ENCODE results near the gene ART5.
"Not testable (repeated sequence)": the region's sequence is repeated elsewhere in the genome, so short reads cannot be mapped to it uniquely, and the experiment has no call there.

The ART5 gene

DNA sequence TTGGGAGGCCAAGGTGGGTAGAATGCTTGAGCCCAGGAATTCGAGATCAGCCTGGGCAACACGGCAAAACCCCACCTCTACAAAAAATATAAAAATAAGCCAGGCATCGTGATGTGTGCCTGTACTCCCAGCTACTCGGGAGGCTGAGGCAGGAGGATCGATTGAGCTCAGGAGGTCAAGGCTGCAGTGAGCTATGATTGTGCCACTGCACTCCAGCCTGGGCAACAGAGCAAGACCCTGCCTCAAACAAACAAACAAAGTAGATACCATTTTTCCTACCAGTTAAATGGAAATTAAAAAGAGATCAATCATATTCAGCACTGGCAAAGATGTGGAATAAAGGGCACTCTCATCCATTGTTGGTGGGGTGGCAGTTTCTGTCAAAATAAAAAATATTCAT, 15.5 kb upstream of the ART5 start:
- DNase-seq = not testable (repeated sequence)

DNA sequence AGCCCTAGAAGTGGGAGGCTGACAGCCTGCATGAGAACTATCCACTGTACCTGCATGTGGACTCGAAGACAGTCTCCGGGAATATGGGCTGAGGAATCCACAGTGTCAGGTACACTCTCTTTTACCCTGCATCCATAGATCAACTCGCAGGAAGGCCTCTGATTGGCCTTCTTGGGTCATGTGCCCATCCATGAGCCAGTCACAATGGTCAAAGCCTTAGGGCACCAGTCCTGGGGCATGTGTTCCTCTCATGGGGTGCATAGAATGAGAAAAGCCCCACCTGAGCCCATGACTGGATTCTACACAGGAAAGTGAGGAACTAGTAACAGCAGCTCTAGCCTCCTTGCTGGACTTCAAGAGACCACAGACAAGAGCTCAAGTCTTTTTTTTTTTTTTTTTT, 13.8 kb upstream of the ART5 start:
- no peak for DNase-seq

DNA sequence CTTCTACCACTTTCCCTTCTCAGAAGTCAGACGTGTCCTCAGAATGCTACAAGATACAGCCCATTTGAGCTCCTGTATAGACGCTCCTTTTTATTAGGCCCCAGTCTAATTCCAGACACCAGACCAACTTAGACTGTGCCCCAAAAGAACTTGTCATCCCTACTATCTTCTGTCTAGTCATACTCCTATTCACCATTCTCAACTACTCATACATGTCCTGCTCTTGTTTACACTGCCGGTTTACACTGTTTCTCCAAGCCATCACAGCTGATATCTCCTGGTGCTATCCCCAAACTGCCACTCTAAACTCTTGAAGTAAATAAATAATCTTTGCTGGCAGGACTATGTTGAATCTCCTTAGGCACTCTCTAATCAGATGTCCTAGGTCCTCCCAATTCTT, 10.7 kb upstream of the ART5 start:
- DNase-seq = not testable (repeated sequence)

DNA sequence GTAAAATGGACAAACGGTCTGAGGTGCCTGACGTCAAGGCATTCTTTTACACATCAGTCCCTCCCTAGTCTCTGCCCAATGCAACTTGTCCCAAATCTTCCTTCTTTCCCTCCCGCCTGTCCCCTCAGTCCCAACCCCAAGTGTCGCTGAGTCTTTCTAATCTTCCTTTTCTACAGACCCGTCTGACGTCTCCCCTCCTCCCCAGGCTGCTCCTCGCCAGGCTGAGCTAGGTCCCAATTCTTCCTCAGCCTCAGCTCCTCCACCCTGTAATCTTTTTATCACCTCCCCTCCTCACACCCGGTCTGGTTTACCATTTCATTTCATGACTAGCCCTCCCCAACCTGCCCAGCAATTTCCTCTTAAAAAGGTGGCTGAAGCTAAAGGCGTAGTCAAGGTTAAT, 7.6 kb upstream of the ART5 start:
- DNase-seq = not testable (repeated sequence)

DNA sequence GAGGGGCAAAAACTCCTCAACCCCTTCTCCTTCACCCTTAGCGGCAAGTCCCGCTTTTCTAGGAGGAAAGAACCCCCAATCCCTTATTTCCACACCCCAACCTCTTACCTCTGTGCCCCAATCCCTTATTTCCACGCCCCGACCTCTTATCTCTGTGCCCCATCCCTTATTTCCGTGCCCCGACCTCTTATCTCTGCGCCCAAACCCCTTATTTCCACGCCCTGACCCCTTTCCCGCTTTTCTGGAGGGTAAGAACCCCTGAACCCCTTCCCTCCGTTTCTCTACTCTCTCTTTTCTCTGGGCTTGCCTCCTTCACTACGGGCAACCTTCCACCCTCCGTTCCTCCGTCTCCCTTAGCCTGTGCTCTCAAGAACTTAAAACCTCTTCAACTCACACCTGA, 7.1 kb upstream of the ART5 start:
- not testable (repeated sequence) for DNase-seq

DNA sequence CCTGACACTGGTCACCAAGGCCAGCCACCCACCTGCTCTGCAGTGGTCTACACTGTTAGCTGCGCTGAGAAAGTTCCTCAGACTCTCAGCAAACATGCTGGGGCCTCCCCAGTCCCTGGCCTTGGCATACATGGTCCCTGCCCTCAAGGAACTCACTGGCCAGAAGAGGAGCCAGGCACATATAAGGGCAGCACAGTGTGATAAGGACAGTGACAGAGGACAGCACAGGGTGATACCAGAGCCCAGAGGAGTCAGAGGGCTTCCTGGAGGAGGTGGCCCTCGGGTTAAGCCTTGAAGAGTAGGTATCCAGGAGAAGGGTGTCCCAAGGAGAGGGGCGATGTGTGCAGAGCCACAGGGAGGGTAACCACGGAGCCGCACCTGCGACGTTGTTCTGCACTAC, 3.8 kb upstream of the ART5 start:
- no peak for DNase-seq

DNA sequence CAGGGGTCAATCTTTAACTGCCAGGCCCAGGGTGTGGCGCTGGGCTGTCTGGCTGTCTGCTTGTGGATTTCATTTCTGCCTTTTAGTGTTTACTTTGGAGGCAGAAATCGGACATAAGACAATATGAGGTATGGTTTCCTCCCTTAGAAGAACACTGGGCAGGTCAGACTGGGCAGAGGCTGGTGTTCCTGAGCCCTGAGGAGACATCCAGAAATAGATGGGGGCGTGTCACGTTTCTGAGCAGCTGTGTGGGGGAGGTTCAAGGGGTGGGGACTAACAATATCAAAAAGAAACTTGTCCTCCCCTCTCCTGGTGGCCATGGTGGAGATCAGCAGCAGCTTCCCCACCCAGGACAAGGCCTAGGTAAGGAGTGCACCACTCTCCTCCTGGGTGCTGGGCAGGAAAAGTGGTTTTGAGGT, 3.0 kb upstream of the ART5 start, which contains the start of gene ART1:
Gene ART1, plus strand, starts transcription at position 312 of the 419 bp plus-strand sequence. CDS start 14,086 bp downstream, outside the sequence.
- no peak for DNase-seq

DNA sequence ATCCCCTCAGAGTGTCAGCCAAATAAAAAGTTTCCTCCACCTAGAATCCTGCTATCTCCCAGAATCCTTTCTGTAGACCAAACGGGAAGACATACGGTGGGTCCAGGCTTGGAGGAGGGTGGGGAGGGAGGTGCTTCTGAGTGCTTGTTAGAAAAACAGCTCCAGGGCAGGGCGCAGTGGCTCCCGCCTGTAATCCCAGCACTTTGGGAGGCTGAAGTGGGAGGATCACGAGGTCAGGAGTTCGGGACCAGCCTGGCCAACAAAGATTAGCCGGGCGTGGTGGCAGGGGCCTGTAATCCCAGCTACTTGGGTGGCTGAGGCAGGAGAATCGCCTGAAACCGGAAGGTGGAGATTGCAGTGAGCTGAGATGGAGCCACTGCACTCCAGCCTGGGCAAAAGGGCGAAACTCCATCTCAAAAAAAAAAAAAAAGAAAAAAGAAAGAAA, 1.3 kb upstream of the ART5 start:
- not testable (repeated sequence) for DNase-seq

DNA sequence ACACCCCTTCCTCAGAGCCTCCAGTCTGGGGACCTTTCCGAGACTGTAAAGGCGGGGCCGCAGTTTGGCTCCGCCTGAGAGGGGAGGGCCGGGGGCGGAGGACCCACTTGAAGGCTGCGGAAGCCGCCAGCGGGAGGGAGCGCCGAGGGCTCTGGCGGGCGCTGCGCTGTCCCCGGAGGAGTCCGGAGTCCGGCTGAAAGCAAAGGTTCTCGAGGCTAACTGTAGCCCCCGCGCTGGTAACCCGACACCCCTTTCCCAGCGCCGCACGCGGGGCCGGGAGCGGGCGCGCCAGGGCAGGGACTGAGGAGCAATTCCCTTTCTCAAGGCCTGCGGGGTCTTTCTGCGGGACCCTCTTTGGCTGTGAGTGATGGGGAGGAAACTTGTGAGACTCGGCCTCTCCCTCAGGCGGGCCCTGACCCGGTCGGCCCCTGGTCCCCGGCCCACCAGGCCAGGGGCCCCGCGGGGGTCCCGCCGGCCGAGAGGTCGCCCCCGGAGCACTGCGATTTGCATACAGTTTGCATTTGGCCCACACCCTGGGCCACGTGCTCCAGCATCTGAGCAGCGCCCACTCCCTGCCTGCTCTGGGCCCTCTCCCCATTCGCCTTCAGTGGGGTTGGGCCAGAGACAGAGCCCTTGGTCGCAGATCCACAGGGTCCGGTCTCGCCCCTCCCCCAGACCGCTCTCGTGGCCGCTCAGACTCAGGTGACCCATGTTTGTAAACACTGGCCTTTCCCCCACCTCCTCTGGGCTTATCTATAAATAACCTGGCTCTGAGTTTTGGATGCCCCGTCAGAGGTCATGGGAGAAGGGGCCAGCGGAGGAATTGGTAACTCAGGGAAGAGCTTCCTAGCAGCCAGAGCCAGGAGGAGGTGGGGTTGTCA, 519 bp upstream of the ART5 start:
- DNase-seq = peak; percentile 82

DNA sequence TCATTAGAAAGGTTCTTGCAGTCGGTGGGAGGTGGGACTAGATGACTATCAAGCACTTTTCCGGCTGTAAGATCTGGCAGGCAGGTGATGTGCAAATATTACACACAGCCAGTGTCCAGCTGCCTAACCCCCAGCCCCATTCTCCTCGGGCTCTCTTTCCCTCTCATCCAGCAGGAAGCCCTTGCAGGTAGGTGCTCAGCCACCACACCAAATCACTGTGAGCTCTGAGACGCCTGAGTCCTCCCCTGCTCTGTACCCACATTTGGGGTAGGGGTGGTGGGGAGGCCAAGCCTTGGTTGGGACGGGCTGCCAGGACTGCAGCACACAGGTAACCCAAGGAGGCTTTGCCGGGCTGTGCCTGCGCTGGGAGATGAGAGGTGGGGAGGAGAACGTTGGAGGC, 601 bp downstream of the ART5 start:
- no peak for DNase-seq

DNA sequence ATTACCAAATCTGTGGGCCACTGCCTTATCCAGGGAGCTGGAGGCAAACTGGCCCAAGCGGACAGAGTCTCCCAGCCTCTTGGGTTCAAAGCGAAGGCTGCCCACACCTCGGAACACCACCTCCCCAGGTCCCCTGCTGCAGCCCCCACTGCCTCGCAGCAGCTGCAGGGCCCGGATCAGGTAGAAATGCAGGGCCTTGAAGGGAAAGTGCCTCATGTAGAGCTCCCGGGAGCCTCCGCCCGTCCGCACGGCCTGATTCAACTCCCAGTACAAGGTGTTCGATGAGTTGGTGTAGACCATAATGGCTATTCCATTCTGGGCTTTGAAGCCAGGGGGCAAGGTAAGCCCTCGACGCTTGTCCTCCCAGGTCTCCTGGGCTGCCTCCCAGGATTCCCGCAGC, 2.0 kb downstream of the ART5 start:
- no peak for DNase-seq

DNA sequence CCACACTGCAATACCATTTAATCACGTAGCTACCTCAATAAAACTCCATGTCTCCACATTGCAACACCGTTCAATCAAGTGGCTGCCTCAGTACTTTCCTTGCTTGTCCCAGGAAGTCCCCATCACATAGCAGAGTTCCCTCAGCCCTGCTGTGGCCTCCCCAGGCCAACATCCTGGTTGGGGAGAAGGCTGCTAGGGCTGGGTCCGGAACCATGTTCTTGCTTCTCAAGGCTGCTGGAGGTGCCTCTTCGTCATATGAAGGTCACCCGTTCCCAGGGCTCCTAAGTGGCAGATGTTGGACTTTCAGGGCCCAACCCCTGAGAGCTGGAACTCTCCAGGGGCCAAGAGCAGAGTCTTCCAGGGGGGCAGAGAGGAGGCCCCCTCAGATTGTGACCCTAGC, 3.3 kb downstream of the ART5 start:
- no peak for DNase-seq

DNA sequence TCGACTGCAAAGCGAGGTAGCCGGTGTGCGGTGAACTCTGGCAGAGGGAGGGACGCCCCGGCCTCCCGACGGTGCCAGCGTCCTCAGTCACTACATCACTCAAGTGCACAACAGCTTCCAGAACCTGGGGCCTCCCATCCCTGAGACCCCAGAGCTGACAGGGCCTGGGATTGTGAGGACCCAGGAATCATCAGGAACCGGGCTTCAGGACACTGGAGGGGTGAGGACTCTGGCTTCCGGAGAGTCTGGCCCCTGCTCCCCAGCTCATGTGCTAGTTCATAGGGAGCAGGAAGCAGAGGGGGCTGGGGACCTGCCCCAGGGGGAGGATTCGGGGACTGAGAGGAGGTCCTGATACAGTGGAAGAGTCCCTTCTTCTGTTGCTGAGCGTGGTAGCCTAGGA, 4.6 kb downstream of the ART5 start:
- no peak for DNase-seq

DNA sequence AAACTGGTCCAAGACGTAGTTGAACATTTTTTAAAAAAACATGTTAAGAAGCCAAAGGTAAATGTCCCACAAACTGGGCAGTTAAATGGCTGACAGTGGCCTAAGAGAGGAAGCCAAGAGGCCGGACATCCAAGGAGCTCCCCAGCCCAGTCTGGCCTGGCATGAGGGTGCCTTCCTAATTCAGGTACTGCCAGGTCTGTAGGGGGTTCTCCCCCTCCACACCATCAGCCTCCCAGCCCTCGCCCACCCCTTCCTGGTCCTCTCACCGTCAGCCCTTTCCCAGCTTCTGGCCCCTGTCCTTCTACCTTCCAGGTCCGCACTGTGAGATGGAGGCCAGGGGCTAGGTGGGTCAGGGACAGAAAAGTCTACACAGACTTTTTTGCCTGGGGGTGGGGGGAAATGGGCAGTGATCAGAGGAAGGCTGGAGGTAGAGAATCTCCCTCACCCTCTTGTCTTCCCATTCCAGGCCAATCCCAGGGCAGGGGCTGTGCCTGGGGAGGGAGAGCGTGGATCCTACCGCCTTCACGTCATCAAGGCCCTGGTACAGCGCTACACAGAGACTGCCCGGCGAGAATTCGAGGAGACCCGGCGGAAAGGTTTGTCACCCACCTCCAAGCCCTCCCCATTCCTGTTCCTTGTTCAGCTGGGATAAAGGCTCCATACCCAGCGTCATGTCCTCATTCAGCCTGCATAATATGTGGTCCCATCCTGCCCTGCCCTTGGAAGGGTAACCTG, 6.0 kb downstream of the ART5 start:
- no peak for DNase-seq

DNA sequence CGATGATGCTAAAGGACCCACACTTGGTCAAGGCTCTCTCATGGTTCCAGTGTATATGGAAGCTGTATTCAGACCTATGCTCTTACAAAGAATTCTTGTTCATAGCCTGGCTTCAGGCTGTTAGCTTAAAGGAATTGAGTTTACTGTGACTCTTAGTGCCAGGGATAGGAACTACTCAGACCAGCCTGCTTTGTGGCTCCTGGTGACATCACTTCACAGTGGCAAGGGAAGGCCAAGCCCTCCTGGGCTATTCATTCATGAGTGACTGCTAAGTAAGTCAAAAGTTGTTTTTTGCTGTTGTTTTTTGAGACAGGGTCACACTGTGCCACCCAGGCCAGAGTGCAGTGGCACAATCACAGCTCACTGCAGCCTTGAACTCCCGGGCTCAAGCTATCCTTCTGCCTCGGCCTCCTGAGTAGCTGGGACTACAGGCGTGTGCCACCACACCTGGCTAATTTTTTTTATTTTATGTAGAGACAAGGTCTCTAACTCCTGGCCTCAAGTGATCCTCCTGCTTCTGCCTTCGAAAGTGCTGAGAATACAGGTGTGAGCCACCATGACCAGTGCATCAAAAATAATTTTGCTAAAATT, 9.6 kb downstream of the ART5 start:
- DNase-seq = no peak

DNA sequence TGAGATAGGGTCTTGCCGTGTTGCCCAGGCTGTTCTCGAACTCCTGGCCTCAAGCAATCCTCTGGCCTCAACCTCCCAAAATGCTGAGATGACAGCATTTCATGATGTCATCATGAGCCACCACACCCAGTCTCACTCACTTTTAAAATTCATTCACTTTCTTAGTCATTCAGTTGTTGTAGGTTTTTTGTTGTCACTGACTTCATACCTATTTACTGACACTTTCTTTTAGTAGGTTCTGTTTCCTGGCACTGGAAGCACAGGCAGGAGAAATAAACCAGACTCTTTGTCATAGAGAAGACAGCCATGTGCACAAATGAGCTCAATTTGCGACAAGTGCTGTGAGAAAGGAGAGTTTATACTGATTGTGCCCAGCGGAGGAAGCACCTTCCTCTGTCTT, 10.5 kb downstream of the ART5 start:
- no peak for DNase-seq

DNA sequence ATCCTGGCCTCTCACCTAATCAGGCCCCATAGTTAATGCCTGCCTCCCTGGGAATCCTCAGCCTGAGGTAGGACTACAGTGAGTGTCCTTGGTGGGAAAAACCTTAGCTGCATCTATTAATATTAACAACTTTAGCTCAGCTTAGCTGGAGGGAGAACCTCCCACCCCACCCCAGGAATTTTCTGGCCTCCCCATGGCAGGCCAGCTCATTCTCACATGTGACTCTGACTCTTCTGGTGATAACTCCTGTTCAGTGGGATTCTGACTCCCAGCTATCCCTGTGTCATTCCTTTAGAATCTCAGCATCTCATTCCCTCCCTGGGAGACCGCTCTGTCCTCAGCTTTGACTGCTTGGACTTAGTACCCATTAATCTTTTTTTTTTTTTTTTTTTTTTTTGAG, 14.5 kb downstream of the ART5 start:
- DNase-seq = no peak

DNA sequence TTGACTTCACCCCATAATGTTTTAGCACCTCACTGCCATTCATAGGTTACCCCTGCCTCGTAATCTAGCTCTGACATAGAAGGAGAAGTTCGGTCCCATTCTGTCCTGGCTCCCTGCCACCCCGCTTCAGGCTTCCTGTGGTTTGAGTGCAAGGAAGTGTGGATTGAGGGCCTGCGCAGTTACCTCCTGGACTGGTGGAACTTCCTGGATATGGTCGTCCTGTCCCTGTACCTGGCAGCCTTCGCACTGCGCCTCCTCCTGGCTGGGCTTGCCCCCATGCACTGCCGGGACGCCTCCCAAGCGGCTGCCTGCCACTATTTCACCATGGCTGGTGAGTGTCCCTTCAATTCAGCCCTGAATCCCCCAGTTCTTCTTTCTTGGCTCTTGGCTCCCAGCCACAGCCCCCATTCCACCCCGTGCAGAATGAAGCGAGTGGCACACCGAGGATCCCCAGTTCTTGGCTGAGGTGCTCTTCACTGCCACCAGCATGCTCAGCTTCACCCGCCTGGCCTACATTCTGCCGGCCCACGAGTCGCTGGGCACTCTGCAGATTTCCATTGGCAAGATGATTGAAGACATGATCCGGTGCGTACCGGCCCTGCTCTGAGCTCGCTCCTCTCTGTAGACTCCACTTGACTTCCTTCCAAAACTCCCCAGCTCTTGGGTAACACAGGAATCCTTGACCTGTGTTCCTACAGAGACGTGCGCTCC, 15.4 kb downstream of the ART5 start:
- peak; percentile 20 for DNase-seq

DNA sequence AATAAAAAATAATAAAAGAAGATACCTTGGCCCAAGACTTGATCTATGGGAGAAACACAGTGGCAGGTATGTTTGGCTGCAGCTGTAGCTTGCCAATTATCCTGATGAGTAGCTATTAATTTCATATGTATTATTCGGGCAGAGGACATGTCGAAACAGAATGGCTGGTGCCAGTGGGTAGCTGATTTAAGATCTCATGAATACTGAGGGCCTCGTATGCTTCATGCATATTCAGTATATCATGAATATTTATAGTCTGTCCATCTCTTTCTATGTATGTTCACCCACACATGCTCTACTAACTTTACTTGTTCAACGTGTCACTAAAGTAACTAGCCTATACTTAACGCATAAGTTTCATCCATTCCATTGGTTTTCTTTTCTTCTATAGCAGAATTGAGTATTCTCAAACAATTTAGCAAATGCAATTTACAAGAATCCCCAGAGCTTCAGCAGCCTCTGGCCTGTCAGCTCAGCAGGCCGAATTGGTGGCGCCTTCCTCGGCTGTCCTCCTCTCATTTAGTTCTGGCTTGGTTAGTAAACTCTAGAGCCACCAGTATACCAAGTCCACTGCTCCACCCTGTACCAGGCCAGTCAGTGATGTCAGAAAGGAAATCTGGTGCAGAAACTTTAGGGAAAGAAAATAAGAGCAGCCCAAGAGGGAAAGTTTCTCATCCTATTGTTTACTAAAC, 17.9 kb downstream of the ART5 start:
- no peak for DNase-seq

DNA sequence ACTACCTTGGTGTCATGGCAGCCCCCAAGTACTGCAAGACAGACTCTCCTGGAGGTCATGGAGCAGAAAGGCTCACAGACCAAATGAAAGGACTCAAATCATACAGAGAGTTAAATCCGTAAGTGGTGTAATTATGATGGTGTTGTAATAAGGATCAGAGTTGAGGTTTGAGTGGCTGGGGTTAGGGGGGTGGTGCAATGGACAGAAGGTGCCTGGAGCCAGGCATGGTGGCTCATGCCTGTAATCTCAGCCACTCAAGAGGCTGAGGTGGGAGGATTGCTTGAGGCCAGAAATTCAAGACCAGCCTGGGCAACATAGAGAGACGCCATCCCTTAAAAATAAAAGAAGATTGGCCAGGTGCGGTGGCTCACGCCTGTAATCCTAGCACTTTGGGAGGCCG, 18.7 kb downstream of the ART5 start:
- DNase-seq = no peak

DNA sequence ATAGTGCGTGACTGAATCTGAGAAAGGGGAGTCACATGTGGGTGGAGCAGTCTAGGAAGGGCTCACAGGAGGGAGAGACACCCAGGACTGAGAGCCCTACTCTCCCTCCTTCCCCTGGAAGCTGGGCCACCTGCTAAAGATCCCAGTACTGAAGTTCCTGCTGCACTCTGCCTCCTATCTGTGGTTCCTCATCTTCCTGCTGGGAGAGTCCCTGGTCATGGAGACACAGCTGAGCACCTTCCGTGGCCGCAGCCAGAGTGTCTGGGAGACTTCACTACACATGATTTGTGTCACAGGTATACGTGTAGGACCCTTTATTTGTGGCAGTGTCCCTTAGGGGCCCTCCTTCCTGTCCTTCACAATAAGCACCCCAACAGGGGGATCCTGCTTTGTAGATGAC, 19.3 kb downstream of the ART5 start:
- no peak for DNase-seq

DNA sequence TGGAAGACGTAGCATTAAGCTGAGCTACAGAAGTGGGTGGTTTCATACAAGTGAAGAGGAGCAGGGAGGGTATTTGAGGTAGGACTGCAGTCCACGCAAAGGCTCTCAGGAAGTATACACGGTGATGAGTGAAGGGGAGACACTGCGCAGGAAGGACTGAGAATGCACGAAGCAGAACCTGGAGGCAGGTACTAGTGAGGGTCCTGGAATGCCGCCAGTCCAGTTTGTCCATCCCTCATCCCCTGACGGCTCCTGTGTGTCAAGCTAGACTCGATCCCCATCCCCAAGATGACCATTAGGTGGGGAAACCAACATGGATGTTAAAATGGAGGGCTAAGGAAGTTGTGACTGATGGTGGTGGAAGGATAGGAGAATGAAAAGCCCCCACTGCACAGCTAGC, 23.8 kb downstream of the ART5 start:
- DNase-seq = no peak

Data from CD4-positive, alpha-beta T cell treated with Interleukin-17A for 4 hours (primary cell).